GM19035 (cell line): ENCODE measurements around the gene BSDC1.

Source experiments
- ATAC-seq: cut with Tn5 transposase; IDR thresholded peaks from one replicate; pipeline ENCODE4 v1.9.1; 2021; ENCODE audit not compliant: unreplicated experiment

Gene BSDC1

GRCh38 chr1:32337855-32338636 is 56.2 kb downstream of the BSDC1 start:
- no peak for ATAC-seq

GRCh38 chr1:32336963-32337675 is 57.1 kb downstream of the BSDC1 start:
- no peak for ATAC-seq

GRCh38 chr1:32336591-32336932 is 57.7 kb downstream of the BSDC1 start:
- no peak for ATAC-seq

GRCh38 chr1:32335790-32336590 is 58.3 kb downstream of the BSDC1 start, which contains the start of gene MARCKSL1:
Gene MARCKSL1 (minus strand): TSS chr1:32336233. CDS start chr1:32336033, 200 bp downstream.
- ATAC-seq: peak; percentile 52

GRCh38 chr1:32335535-32335789 is 58.8 kb downstream of the BSDC1 start:
- peak; percentile 10 for ATAC-seq

GRCh38 chr1:32334864-32335534 is 59.2 kb downstream of the BSDC1 start:
- peak; percentile 19 for ATAC-seq

DNA sequence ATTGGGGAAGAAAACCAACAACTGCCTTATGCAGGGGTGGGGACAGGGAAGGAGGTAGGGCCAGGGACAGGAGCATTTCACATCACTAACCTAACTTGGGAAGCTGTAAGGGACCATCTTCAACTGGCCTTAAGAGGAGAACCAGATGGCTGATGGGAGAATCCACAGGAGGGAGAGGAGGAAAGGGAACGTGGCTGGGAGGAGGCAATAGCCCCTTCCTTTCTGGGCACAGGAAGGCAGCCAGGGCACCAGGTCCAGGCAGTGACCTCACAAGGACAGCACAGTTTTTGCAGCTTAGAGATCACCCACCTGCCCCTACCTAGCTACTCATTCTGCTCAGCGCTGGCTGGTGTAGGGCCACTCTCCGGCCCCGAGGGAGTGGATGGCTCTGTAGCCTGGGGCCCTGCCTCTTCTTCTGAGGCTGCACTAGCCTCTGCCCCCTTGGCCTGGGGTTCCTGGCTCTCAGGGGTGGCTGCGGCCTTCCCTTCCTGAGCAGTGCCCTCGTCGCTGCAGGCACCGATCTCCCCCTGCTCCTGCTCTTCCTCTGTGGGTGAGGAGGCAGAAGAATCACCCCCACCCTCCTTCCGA is 59.9 kb downstream of the BSDC1 start:
- no peak for ATAC-seq

GRCh38 chr1:32333251-32333963 is 60.8 kb downstream of the BSDC1 start:
- no peak for ATAC-seq

- ATAC-seq: no peak
Observed at GRCh38 chr1:32332290-32333079, 61.8 kb downstream of the BSDC1 start.

DNA sequence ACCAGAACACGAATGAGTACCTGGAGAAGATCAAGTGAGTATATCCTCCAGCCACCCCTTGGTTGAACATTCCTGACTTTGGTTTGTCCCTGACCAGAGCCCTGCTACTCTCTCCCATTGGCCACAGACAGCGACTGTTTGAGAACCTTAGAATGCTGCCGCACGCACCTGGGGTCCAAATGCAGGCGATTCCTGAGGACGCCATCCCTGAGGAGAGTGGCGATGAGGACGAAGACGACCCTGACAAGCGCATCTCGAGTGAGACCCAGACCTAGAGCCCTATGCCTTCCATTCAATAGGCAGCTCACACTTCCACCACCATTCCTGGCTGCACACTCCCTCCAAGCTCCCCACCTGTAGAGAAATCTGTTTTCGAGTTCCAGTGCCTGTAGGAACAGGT is 62.7 kb downstream of the BSDC1 start:
- no peak for ATAC-seq

DNA sequence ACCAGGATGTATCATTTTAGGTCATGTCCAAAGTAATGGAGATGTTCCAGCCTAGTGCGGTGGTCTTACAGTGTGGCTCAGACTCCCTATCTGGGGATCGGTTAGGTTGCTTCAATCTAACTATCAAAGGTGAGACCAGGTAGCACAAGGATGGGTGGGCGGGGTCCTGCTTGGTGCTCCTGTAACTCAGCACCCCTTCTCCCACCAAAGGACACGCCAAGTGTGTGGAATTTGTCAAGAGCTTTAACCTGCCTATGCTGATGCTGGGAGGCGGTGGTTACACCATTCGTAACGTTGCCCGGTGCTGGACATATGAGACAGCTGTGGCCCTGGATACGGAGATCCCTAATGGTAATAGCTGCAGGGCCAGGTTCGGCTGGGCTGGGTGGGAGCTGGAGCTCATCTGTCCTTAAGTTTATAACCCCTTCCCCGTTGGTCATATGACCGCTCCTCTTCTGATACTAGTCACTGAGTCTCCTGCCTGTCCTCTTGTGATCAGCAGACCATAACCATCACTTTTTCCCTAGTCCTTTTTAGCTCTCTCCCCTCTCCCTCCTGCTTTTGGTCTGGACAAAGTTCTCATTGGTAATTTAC is 63.6 kb downstream of the BSDC1 start:
- no peak for ATAC-seq

- no peak for ATAC-seq
Observed at GRCh38 chr1:32329931-32330466, 64.2 kb downstream of the BSDC1 start.

GRCh38 chr1:32327204-32327603 is 67.0 kb downstream of the BSDC1 start:
- no peak for ATAC-seq

GRCh38 chr1:32321712-32322291 is 72.4 kb downstream of the BSDC1 start:
- no peak for ATAC-seq

DNA sequence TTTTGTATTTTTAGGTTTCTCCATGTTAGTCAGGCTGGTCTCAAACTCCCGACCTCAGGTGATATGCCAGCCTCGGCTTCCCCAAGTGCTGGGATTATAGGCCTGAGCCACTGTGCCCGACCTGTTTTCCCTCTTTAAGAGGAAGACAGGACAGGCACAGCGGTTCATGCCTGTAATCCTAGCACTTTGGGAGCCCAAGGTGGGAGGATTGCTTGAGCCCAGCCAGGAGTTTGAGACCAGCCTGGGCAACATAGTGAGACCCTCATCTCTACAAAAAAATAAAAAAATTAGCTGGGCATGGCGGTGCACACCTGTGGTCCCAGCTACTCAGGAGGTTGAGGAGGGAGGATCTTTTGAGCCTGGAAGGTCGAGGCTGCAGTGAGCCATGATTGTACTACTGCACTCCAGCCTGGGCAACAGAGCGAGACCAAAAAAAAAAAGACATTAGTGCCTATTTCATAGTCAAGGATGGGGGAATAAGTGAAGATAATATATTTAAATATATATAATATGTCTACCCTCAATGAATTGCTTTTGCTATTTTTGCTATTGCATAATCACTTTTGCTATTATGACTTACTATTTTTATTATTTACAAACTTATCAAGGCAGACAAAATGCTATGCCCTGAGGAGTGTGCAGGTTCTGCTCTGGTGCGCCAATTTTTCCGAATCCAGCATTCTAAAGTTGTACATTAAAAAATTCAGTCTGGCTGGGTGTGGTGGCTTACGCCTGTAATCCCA is 75.9 kb downstream of the BSDC1 start:
- ATAC-seq: no peak

- no peak for ATAC-seq
Observed at GRCh38 chr1:32316903-32317277, 77.4 kb downstream of the BSDC1 start.
